H1 (cell line): ENCODE results near the gene LAPTM4A. TPM values are rescaled to one million over a fixed set of nuclear protein-coding genes. Genes with fewer than 3 reads are reported as not detected.

Experiments
- CTCF ChIA-PET: fragments of 300-600 bp; sonication (Branson Sonifier 250); formaldehyde crosslinking; loops from one replicate; lab custom pipeline; 2021; ENCODE audit not compliant: partially characterized antibody; lab: Charles Lee
- POLR2A ChIA-PET: fragments of 300-600 bp; sonication (Branson Sonifier 250); formaldehyde crosslinking; loops from one replicate; lab custom pipeline; 2021; ENCODE audit warnings: inconsistent platforms; ENCODE audit not compliant: partially characterized antibody; lab: Charles Lee
- DNase-seq, 2 experiments: peaks; one replicate each; pipeline versions ENCODE4 v3.0.0 to v3.0.0-alpha.2; 2010 to 2022; ENCODE audit warnings: low spot score in 2 of 2, low read depth in 1 of 2, mixed read lengths in 1 of 2
- FAIRE-seq: peaks from 2 replicates; lab custom pipeline; 2011; peaks lifted over from hg19 to GRCh38; lab: Jason Lieb, UNC
- H2AFZ ChIP-seq: 2 replicates; pipeline ENCODE4 v1.8.1; 2012; ENCODE audit warnings: low read length, inconsistent platforms
- H2AK5ac ChIP-seq: 2 replicates; pipeline ENCODE4 v1.6.1; 2013; ENCODE audit warnings: low read depth, low read length
- H2BK120ac ChIP-seq: replicated peaks from 2 replicates; pipeline ENCODE3; 2013; ENCODE audit warnings: low read depth, low read length, inconsistent platforms
- H2BK12ac ChIP-seq: 2 replicates; pipeline ENCODE4 v1.6.1; 2013; ENCODE audit warnings: low read depth, low read length
- H2BK15ac ChIP-seq: 2 replicates; pipeline ENCODE4 v1.6.1; 2013; ENCODE audit warnings: low read length
- H2BK20ac ChIP-seq: 2 replicates; pipeline ENCODE4 v1.6.1; 2013; ENCODE audit warnings: low read length
- H2BK5ac ChIP-seq: 2 replicates; pipeline ENCODE4 v1.6.1; 2013; ENCODE audit warnings: low read depth, low read length
- H3K14ac ChIP-seq: 2 replicates; pipeline ENCODE4 v1.6.1; 2013; ENCODE audit warnings: inconsistent platforms; ENCODE audit not compliant: insufficient read length
- H3K18ac ChIP-seq: 2 replicates; pipeline ENCODE4 v1.6.1; 2013; ENCODE audit warnings: low read length; ENCODE audit errors: extremely low read depth
- H3K23ac ChIP-seq: 2 replicates; pipeline ENCODE4 v1.6.1; 2013; ENCODE audit warnings: inconsistent platforms; ENCODE audit not compliant: insufficient read length
- H3K23me2 ChIP-seq: 2 replicates; pipeline ENCODE4 v1.6.1; 2013; ENCODE audit warnings: low read depth, low read length
- H3K27ac ChIP-seq: 2 replicates; pipeline ENCODE4 v1.6.1; 2011; ENCODE audit warnings: low read depth, low read length, inconsistent platforms
- H3K27me3 ChIP-seq, 4 experiments: replicated peaks in 1 of 4; 1 replicate in 1 of 4; 2 replicates in 3 of 4; pipeline versions ENCODE4 v1.6.1 to v1.8.1; 2011 to 2013; ENCODE audit warnings: low read length in 3 of 4, mild to moderate bottlenecking in 3 of 4, inconsistent platforms in 2 of 4, mixed read lengths in 2 of 4, moderate library complexity in 1 of 4; ENCODE audit not compliant: control insufficient read depth in 3 of 4, insufficient read depth in 3 of 4; ENCODE audit errors: extremely low read depth in 1 of 4
- H3K36me3 ChIP-seq, 4 experiments: 2 replicates each; pipeline versions ENCODE4 v1.6.1 to v1.8.1; 2011 to 2013; ENCODE audit warnings: mild to moderate bottlenecking in 4 of 4, low read length in 3 of 4, moderate library complexity in 2 of 4, control low read depth in 1 of 4, inconsistent platforms in 1 of 4; ENCODE audit not compliant: insufficient read depth in 4 of 4, control insufficient read depth in 2 of 4
- H3K4ac ChIP-seq: replicated peaks from 2 replicates; pipeline ENCODE3; 2013; ENCODE audit warnings: low read length, low read depth, mixed read lengths, inconsistent platforms; ENCODE audit not compliant: insufficient read length
- H3K4me1 ChIP-seq, 4 experiments: replicated peaks in 1 of 4; 1 replicate in 1 of 4; 2 replicates in 3 of 4; pipeline versions ENCODE4 v1.6.1 to v1.8.1; 2011 to 2013; ENCODE audit warnings: low read length in 3 of 4, inconsistent platforms in 2 of 4, mixed read lengths in 1 of 4; ENCODE audit not compliant: insufficient read depth in 4 of 4, control insufficient read depth in 3 of 4
- H3K4me2 ChIP-seq, 2 experiments: 2 replicates each; pipeline versions ENCODE4 v1.6.1 to v1.8.1; 2011 to 2013; ENCODE audit warnings: low read depth in 2 of 2, low read length in 2 of 2, control low read depth in 1 of 2, inconsistent platforms in 1 of 2, mild to moderate bottlenecking in 1 of 2; ENCODE audit not compliant: insufficient read depth in 1 of 2
- H3K4me3 ChIP-seq, 4 experiments: fragments of 200-600, 300-600 bp in 1 of 4; sonication (generic), shearing (Covaris generic), sonication (Bioruptor Twin) in 1 of 4; 2 replicates each; pipeline versions ENCODE4 v1.5.1 to v1.8.1; 2011 to 2016; ENCODE audit warnings: low read length in 4 of 4, low read depth in 3 of 4, control low read depth in 2 of 4, inconsistent platforms in 2 of 4, mild to moderate bottlenecking in 2 of 4, mixed read lengths in 1 of 4, moderate library complexity in 1 of 4; ENCODE audit not compliant: insufficient read depth in 2 of 4; ENCODE audit errors: extremely low read depth in 1 of 4
- H3K56ac ChIP-seq: replicated peaks from 2 replicates; pipeline ENCODE3; 2013; ENCODE audit warnings: low read depth, mild to moderate bottlenecking, mixed read lengths, low read length, inconsistent platforms; ENCODE audit not compliant: insufficient read length
- H3K79me1 ChIP-seq: 2 replicates; pipeline ENCODE4 v1.6.1; 2013; ENCODE audit warnings: low read depth, low read length, control low read depth
- H3K79me2 ChIP-seq, 2 experiments: 2 replicates each; pipeline versions ENCODE4 v1.6.1 to v1.8.1; 2012 to 2013; ENCODE audit warnings: low read length in 2 of 2, mild to moderate bottlenecking in 2 of 2, inconsistent platforms in 1 of 2; ENCODE audit not compliant: insufficient read depth in 2 of 2, control insufficient read depth in 1 of 2
- H3K9ac ChIP-seq, 4 experiments: replicated peaks in 1 of 4; 1 replicate in 1 of 4; 2 replicates in 3 of 4; pipeline versions ENCODE4 v1.6.1 to v1.8.1; 2011 to 2013; ENCODE audit warnings: low read depth in 3 of 4, low read length in 3 of 4, control low read depth in 2 of 4, mild to moderate bottlenecking in 2 of 4, moderate library complexity in 2 of 4, inconsistent platforms in 1 of 4; ENCODE audit errors: extremely low read depth in 1 of 4
- H3K9me3 ChIP-seq, 2 experiments: 2 replicates each; pipeline versions ENCODE4 v1.6.1 to v1.8.1; 2012 to 2013; ENCODE audit warnings: mild to moderate bottlenecking in 2 of 2, moderate library complexity in 2 of 2, control low read depth in 1 of 2, inconsistent platforms in 1 of 2, low read depth in 1 of 2, low read length in 1 of 2, mixed read lengths in 1 of 2; ENCODE audit not compliant: insufficient read depth in 2 of 2
- H4K20me1 ChIP-seq, 2 experiments: replicated peaks in 1 of 2; 2 replicates each; pipeline versions ENCODE3 to v1.8.1; 2011 to 2013; ENCODE audit warnings: inconsistent platforms in 2 of 2, low read length in 2 of 2, mild to moderate bottlenecking in 1 of 2; ENCODE audit not compliant: insufficient read depth in 2 of 2, control insufficient read depth in 1 of 2
- H4K5ac ChIP-seq: 2 replicates; pipeline ENCODE4 v1.6.1; 2013; ENCODE audit warnings: low read length, low read depth, mixed read lengths, inconsistent platforms; ENCODE audit not compliant: insufficient read length
- H4K8ac ChIP-seq: 2 replicates; pipeline ENCODE4 v1.8.0; 2013; ENCODE audit warnings: mild to moderate bottlenecking, moderate library complexity, low read length, inconsistent platforms; ENCODE audit not compliant: insufficient read depth; ENCODE audit errors: extremely low read depth
- H4K91ac ChIP-seq: replicated peaks from 2 replicates; pipeline ENCODE3; 2013; ENCODE audit warnings: low read length, mixed read lengths, inconsistent platforms; ENCODE audit not compliant: insufficient read length
- BRCA1 ChIP-seq: IDR thresholded peaks from 2 replicates; pipeline ENCODE4 v1.6.1; 2012; ENCODE audit warnings: low read depth, low read length, improper control_type of control experiment
- CBX5 ChIP-seq: fragments of 300-800, 300-1000 bp; sonication (generic); IDR thresholded peaks from 2 replicates; pipeline ENCODE4 v1.7.1; 2016; ENCODE audit warnings: antibody characterized with exemption, low read length, low read depth
- CHD1 ChIP-seq: IDR thresholded peaks from 2 replicates; pipeline ENCODE4 v1.6.1; 2012; ENCODE audit warnings: low read depth, low read length, improper control_type of control experiment
- CTBP2 ChIP-seq: IDR thresholded peaks from 2 replicates; pipeline ENCODE4 v1.7.0; 2011; ENCODE audit warnings: borderline replicate concordance, mild to moderate bottlenecking, moderate library complexity, mixed read lengths, low read length; ENCODE audit not compliant: insufficient read depth, insufficient read length
- JUND ChIP-seq: IDR thresholded peaks from 2 replicates; pipeline ENCODE4 v1.6.1; 2011; ENCODE audit warnings: mild to moderate bottlenecking, improper control_type of control experiment, low read length
- KDM4A ChIP-seq: IDR thresholded peaks from one replicate; pipeline ENCODE4 v1.7.1; 2012; ENCODE audit warnings: low read depth, mild to moderate bottlenecking, moderate library complexity, low read length, inconsistent platforms; ENCODE audit not compliant: severe bottlenecking
- MAFK ChIP-seq: IDR thresholded peaks from 2 replicates; pipeline ENCODE4 v1.6.1; 2012; ENCODE audit warnings: low read depth, mild to moderate bottlenecking, improper control_type of control experiment, low read length
- NANOG ChIP-seq: IDR thresholded peaks from 2 replicates; pipeline ENCODE4 v1.6.1; 2011; ENCODE audit warnings: low read length, low read depth, mild to moderate bottlenecking, inconsistent platforms; ENCODE audit not compliant: insufficient read depth, poor library complexity, severe bottlenecking
- SIRT6 ChIP-seq: IDR thresholded peaks from one replicate; pipeline ENCODE4 v1.7.1; 2012; ENCODE audit warnings: low read length, inconsistent platforms
- SRF ChIP-seq: IDR thresholded peaks from 2 replicates; pipeline ENCODE4 v1.6.1; 2011; ENCODE audit warnings: mild to moderate bottlenecking, low read depth, low read length, moderate library complexity
- WGBS, 2 experiments: shearing (Covaris generic) in 1 of 2; methylation state at CpG; one replicate each; pipeline versions ENCODE4 v1.1.6 to v1.1.7; 2013 to 2015; ENCODE audit warnings: low lambda C conversion rate in 2 of 2, mixed read lengths in 2 of 2, inconsistent platforms in 1 of 2, low coverage in 1 of 2, missing lambda C conversion rate in 1 of 2; ENCODE audit not compliant: insufficient replicate concordance in 2 of 2, insufficient coverage in 1 of 2, insufficient read length in 1 of 2; ENCODE audit errors: extremely low coverage in 1 of 2, missing lambda C conversion rate in 1 of 2; 5-methylcytosine and 5-hydroxymethylcytosine counted together
- polyA plus RNA-seq, 7 experiments: library from polyadenylated mRNA; depleted of rRNA in 3 of 7; stranded (reverse) in 5 of 7; unstranded in 2 of 7; fragments of >200 nt in 5 of 7; fragments of 200-250 nt in 2 of 7; gene quantifications; 1 replicate in 5 of 7; 2 replicates in 1 of 7; 4 replicates in 1 of 7; pipeline versions ENCODE4 v1.2.1 to v1.2.3, GENCODE V29; 2011 to 2013; ENCODE audit warnings: missing spikeins in 2 of 7, mixed read lengths in 2 of 7
- total RNA-seq: library from RNA; stranded (reverse); fragmentation: NEBNext Ultra II Directional; extraction: Animal tissue kit (Norgen Biotek cat#: 25700); gene quantifications from 2 replicates; pipeline ENCODE4 v1.2.1, GENCODE V29; 2021
- TF ChIP-seq, protein P1 (sequence below), 3 experiments: IDR thresholded peaks; 1 replicate in 2 of 3; 2 replicates in 1 of 3; pipeline versions ENCODE4 v1.5.1 to v1.6.1; 2011; ENCODE audit warnings: low read length in 3 of 3, mild to moderate bottlenecking in 3 of 3, inconsistent platforms in 2 of 3, low read depth in 1 of 3, moderate library complexity in 1 of 3; ENCODE audit not compliant: insufficient read depth in 1 of 3; ENCODE audit errors: control extremely low read depth in 1 of 3

Gene LAPTM4A
- total and polyA plus RNA-seq, 2 of the 8 experiments (the other 6 are each of a cell fraction or from before 2014, with no cell fraction given) = 193 to 419 TPM

GRCh38 chr2:20027260-20027677, 24.2 kb downstream of the LAPTM4A start:
- Histone ChIP-seq H2AFZ (no peak overlapping the region), H3K27me3 (no peaks in the 10 kb centered on the region), H2BK12ac (no peak overlapping the region), H3K4ac (no peak overlapping the region), H4K91ac (no peak overlapping the region), H3K9ac (no peak overlapping the region), H2BK120ac (no peak overlapping the region), H2BK15ac (no peak overlapping the region), H4K8ac (no peak overlapping the region), H3K27ac (no peak overlapping the region), H3K14ac (no peak overlapping the region), H4K5ac (no peak overlapping the region), H3K9me3 (peaks cover 0 to 3% of the 10 kb centered on the region in 2 experiments; a peak in 1 of 4 replicates), H2BK5ac (no peak overlapping the region), H3K18ac (no peak overlapping the region), H3K4me3 (no peak overlapping the region), H3K4me1 (no peaks in the 10 kb centered on the region), H2AK5ac (no peak overlapping the region), H3K36me3 (peaks cover 0 to 24% (median 8%) of the 10 kb centered on the region in 4 experiments; a peak in 5 of 8 replicates), H3K4me2 (no peak overlapping the region), H3K79me2 (no peaks in the 10 kb centered on the region), H4K20me1 (peaks cover 0 to 2% of the 10 kb centered on the region in 2 experiments), H2BK20ac (no peak overlapping the region), H3K23ac (no peak overlapping the region), H3K23me2 (no peaks in the 10 kb centered on the region), H3K56ac (no peak overlapping the region), H3K79me1 (no peaks in the 10 kb centered on the region)
- no peak for TF ChIP-seq KDM4A
- TF ChIP-seq NANOG = no peak
- no peak for TF ChIP-seq SRF
- no peak for TF ChIP-seq BRCA1
- TF ChIP-seq CBX5 = no peak
- TF ChIP-seq, protein P1, sequence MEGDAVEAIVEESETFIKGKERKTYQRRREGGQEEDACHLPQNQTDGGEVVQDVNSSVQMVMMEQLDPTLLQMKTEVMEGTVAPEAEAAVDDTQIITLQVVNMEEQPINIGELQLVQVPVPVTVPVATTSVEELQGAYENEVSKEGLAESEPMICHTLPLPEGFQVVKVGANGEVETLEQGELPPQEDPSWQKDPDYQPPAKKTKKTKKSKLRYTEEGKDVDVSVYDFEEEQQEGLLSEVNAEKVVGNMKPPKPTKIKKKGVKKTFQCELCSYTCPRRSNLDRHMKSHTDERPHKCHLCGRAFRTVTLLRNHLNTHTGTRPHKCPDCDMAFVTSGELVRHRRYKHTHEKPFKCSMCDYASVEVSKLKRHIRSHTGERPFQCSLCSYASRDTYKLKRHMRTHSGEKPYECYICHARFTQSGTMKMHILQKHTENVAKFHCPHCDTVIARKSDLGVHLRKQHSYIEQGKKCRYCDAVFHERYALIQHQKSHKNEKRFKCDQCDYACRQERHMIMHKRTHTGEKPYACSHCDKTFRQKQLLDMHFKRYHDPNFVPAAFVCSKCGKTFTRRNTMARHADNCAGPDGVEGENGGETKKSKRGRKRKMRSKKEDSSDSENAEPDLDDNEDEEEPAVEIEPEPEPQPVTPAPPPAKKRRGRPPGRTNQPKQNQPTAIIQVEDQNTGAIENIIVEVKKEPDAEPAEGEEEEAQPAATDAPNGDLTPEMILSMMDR (IDR thresholded peaks at IDR 0.05; ENCODE audit: control extremely low read depth in 1 of 3, insufficient read depth in 1 of 3, low read depth in 1 of 3, low read length in 3 of 3) = no peak
- TF ChIP-seq SIRT6 = no peak
- TF ChIP-seq CHD1 = no peak
- TF ChIP-seq CTBP2 = no peak
- no peak for TF ChIP-seq JUND
- TF ChIP-seq MAFK = no peak
- 70% methylated on average over 4 of the region's 4 CpGs; no CpG with 5 or more reads in 1 of the 2 experiments for WGBS, 2 experiments
- CTCF ChIA-PET = interaction anchor here (1.6 to 5.6 kb wide), 2 partner anchors 10 to 12 kb away, joined by 4 to 51 read pairs; no protein-coding TSS in a partner anchor
- DNase-seq = no peak
- POLR2A ChIA-PET = interaction anchor here (1.3 to 2.8 kb wide), 4 partner anchors 10 to 16 kb away, joined by 3 to 7 read pairs (median 4); no protein-coding TSS in a partner anchor
- no peak for FAIRE-seq
